NOMO-1 treated with dmso at 0.1 percent for 144 hours (cell line): ENCODE data around the gene CRY1.
A peak's percentile ranks its signal among the peaks of the same experiment; 100 is the strongest.

Source experiments
- DNase-seq: peaks from one replicate; lab custom pipeline; 2025; ENCODE audit not compliant: unreplicated experiment; lab: John Stamatoyannopoulos, UW

Gene CRY1

DNA sequence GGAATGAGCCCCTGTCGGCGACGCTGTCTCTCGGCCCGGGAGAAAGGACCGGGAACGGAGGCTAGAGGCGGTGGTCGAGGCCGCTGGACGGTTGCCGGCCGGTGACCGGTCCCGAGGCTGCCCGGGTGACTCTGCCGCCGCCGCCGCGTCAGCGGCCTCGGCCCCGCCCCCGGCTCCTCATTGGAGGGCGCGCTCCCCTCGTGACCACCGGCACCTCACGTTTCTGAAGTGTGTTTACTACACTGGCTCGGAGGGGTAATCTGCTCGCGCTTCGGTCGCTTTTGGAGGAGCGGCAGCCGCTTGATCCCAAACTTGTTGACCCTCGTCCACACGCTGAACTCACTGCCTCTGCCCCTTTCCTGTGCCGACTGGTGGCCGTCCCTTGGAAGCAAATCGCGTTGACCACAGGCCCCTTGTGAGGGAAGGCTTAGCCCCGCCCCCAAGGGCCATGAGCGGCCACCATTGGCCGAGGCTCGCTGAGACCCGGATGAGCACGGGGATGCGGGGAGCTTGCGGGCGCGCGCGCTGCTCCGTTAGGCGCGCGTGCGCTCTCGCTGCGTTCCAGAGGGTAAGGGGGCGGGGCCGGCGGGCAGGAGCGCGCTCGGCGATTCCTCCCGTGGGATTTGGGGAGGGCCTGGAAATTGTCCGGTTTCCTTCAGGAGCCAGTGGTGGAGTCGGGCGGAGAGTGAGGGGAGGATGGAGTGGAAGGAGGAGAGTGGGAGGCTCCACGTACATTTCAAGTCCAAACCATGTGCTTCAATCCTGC, at the start of gene CRY1:
Gene CRY1 (minus strand): TSS at position 133 of the 766 bp plus-strand sequence. CDS start 588 bp downstream, outside the sequence.
- peak; percentile 86 for DNase-seq

DNA sequence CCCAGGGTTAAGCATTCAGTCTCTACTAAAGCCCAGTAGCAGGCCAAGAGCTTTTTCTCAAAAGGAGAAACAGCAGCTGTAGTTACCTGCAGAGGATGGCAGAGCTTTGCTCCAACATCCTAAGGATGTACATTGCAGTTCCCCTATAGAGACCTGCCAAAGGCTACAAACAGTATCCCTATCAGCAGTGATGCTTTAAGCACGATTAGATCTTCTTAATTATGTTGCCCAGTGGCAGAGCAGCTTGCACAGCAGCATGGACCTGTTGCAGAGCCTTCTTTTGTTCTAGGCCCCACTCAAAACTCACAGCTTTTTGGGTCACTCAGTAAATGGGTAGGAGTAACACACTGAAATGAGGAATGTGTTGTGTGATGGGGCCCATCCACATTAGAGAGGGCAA, 46.4 kb upstream of the CRY1 start:
- no peak for DNase-seq

DNA sequence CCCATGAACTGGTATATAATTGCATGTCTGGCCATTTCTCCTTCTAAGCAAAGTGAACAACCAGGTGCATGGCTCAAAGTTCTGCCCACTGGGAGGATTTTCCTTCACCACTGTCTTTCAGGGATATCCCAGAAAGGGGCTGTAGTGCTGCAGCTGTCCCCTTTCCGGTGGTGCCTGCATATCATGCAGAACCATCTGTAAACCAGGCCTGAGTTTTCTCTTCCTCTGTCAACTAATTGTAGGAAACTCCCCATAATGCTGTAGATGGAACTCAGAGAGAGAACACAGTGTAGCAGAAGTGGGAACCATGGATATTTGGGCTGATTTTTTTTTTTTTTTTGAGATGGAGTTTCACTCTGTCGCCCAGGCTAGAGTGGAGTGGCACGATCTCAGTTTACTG, 45.6 kb upstream of the CRY1 start:
- no peak for DNase-seq

DNA sequence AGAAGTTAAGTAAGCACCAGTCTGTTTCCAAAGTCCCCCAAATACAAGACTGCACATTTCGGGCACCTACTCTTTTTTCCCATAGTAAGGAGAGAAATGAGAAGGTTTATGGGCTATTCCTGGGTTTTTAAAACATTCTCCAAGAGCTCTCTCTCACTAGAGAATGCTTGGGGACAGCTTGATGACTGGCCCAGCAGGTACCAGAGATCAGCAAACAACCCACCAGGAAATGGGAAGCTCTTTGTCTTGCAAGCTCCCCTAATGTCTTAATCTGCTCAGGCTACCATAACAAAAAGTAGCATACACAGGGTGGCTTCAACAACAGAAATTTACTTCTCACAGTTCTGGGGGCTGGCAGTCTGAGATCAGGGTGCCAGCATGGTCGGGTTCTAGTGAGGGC, 41.8 kb upstream of the CRY1 start:
- no peak for DNase-seq

DNA sequence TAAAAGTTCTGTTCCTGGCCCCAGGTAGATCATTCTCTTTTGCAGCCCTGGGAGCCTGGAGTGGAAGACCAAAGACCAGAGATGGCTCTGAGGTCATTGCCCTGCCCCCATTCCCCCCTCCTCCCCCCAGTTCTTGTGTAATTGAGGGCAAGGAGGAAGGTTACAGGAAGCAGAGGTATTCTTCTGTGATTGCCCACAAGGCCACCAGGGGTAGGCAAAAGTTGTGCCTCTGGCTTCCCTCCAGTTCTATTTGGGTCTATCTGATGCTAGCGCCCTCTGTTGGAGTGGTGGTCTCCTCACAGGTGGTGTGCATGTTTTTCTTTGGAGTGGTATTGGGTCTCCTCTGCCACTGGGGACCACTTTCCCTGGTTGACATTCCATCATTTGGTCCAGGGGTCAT, 41.2 kb upstream of the CRY1 start:
- no peak for DNase-seq

- no peak for DNase-seq
These were observed 40.1 kb upstream of the CRY1 start for GRCh38 chr12:107133462-107133861.

DNA sequence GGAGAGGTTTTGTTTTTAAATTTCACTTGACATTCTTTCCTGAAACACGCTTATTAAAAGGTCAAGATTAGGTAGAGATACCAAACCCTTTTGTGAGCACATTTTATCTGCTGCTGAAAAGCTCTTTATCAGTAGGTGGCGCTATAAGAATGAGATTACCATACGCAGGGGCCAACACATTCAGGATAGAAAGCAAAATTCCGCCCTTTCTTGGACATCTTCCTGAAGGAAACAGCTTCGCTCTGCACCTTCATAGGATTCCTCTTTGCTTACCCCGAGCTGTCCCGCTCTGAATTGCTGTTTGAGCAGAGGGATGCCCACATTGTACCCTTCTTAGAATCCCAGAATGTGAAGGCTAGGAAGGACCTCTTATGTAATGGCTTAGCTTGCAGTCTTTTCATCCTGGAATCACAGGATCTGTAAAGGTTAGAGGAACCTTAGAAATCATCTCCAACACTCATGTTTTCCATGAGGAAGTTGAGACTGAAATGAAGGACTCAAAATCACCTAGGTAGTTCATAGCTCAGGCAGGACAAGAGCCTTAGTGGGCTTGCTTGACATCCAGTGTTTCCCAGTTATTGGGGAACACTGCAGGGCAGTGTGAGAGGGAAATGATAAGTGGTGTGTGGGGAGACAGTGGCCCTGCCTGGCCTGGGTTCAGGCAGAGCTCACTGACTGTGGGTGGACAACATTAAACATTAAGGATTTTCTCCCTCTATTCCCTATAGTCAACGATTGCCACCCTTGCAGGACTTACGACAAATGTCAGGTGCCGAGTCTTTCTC, 38.7 kb upstream of the CRY1 start:
- peak; percentile 17 for DNase-seq

GRCh38 chr12:107130830-107131611, 37.7 kb upstream of the CRY1 start:
- DNase-seq: no peak

- no peak for DNase-seq
These were observed 36.1 kb upstream of the CRY1 start for GRCh38 chr12:107129315-107129930.

GRCh38 chr12:107127482-107128430, 34.4 kb upstream of the CRY1 start:
- no peak for DNase-seq

GRCh38 chr12:107126796-107127481, 33.6 kb upstream of the CRY1 start:
- peak; percentile 60 for DNase-seq

GRCh38 chr12:107125833-107126232, 32.5 kb upstream of the CRY1 start:
- no peak for DNase-seq

DNA sequence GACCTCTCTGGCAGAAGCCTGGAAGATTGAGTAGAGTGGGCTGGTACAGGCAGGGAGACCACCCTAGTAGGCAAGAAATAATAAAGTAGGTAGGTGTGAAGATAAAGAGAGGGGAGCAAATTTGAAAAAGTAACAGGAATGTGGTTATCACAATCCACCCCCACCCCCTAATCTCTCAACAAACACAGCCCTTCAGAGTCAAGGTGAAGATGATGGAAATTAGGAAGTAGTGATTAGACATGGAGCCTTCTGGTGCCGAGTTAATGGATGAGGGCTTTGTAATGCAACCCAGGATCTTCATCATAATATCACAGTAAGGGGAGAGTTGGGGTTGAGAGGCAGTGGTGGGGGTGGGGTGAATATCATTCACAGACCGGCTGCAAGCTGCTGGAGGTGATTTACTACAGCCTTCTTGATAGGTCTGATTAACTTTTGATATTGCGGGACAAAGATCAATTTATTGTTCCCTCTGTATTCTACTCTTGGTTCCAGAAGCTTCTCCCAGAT, 29.2 kb upstream of the CRY1 start:
- DNase-seq: no peak

DNA sequence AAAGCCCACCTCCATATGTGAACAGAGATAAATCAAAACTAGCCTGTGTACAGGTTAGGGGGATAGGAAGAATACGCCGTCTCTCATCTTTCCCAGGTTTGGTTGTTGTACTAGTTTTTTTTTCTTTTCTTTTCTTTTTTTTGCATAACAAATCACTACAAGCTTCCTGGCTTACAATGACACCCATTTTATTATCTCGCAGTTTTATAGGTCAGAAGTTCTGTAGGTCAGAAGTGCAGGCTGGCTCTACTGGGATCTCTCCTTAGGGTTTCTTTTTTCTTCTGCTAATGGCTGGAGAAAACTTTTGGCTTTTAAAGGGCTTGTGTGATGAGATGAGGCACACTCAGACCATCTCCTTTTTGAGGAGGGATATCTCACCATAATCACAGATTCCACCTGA, 25.7 kb upstream of the CRY1 start:
- no peak for DNase-seq

GRCh38 chr12:107118624-107119023, 25.3 kb upstream of the CRY1 start:
- no peak for DNase-seq

- no peak for DNase-seq
These were observed 21.8 kb upstream of the CRY1 start for GRCh38 chr12:107115119-107115518.

GRCh38 chr12:107111314-107111713, 18.0 kb upstream of the CRY1 start:
- no peak for DNase-seq

DNA sequence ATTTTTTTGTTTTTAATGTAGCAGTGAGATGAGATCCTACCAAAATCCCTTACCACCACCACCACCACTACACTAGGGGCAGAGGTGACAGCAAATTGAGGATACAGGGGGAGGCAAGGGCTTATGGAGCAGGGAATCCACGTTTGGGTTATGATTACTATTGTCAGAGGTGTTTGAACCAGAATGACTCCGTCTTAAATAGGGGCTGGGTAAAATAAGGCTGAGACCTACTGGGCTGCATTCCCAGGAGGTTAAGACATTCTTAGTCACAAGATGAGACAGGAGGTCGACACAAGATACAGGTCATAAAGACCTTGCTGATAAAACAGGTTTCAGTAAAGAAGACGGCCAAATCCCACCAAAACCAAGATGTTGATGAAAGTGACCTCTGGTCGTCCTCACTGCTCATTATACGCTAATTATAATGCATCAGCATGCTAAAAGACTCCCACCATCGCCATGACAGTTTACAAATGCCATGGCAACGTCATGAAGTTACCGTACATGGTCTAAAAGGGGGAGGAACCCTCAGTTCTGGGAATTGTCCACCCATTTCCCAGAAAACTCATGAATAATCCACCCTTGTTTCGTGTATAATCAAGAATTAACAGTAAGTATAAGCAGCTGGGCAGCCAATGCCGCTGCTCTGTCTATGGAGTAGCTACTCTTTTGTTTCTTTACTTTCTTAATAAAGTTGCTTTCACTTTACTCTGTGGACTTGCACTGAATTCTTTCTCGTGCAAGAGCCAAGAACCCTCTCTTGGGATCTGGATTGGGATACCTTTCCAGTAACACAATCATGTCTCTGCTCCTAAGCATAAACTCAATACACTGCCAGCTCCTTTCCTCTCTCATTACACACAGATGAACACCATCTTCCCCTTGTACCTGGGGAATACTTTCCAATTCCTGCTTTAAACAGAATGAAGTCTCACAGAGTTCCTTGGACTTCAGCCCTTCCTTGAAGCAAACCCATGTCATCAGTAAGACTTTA, 16.7 kb upstream of the CRY1 start:
- DNase-seq: no peak
